ENCODE data around the gene TCF3.
A peak's percentile ranks its signal among the peaks of the same experiment; 100 is the strongest.

Gene TCF3

GRCh38 chr19:1609680-1610474 lies 42.5 kb downstream of the TCF3 start:
- DNase-seq (ENCODE audit: low spot score) = no peak

- DNase-seq (ENCODE audit: low spot score) = no peak
Measured at GRCh38 chr19:1609103-1609396, 43.4 kb downstream of the TCF3 start.

GRCh38 chr19:1608359-1609102 lies 43.9 kb downstream of the TCF3 start:
- no peak for DNase-seq (ENCODE audit: low spot score)

- DNase-seq (ENCODE audit: low spot score) = no peak
Measured at GRCh38 chr19:1606138-1606651, 46.2 kb downstream of the TCF3 start.

GRCh38 chr19:1605236-1606137 lies 46.9 kb downstream of the TCF3 start, which contains the start of gene UQCR11:
UQCR11 (minus strand) TSS chr19:1605462; CDS start chr19:1605409, 53 bp downstream.
- DNase-seq (ENCODE audit: low spot score) = peak; percentile 99

- DNase-seq (ENCODE audit: low spot score) = no peak
Measured at GRCh38 chr19:1602091-1602707, 50.2 kb downstream of the TCF3 start.

- DNase-seq (ENCODE audit: low spot score) = no peak
Measured at GRCh38 chr19:1601613-1602064, 50.8 kb downstream of the TCF3 start.

- DNase-seq (ENCODE audit: low spot score) = no peak
Measured at GRCh38 chr19:1599460-1599846, 53.0 kb downstream of the TCF3 start.

GRCh38 chr19:1598777-1599459 lies 53.5 kb downstream of the TCF3 start:
- DNase-seq (ENCODE audit: low spot score) = no peak

- DNase-seq (ENCODE audit: low spot score) = no peak
Measured at GRCh38 chr19:1593501-1593772, 59.0 kb downstream of the TCF3 start.

GRCh38 chr19:1592755-1593500 lies 59.5 kb downstream of the TCF3 start, which contains the start of gene MBD3:
MBD3 (minus strand) TSS chr19:1592865; CDS start chr19:1592631, 234 bp downstream.
- DNase-seq (ENCODE audit: low spot score) = peak; percentile 97

GRCh38 chr19:1592024-1592754 lies 60.2 kb downstream of the TCF3 start:
- DNase-seq (ENCODE audit: low spot score) = peak; percentile 96

- DNase-seq (ENCODE audit: low spot score) = peak; percentile 60
Measured at GRCh38 chr19:1591421-1592023, 60.9 kb downstream of the TCF3 start.

GRCh38 chr19:1590641-1591397 lies 61.6 kb downstream of the TCF3 start:
- peak; percentile 84 for DNase-seq (ENCODE audit: low spot score)

- DNase-seq (ENCODE audit: low spot score) = no peak
Measured at GRCh38 chr19:1587872-1588271, 64.5 kb downstream of the TCF3 start.

- DNase-seq (ENCODE audit: low spot score) = no peak
Measured at GRCh38 chr19:1585243-1585580, 67.2 kb downstream of the TCF3 start.

- no peak for DNase-seq (ENCODE audit: low spot score)
Measured at GRCh38 chr19:1584500-1585242, 67.7 kb downstream of the TCF3 start.

GRCh38 chr19:1582201-1582600 lies 70.2 kb downstream of the TCF3 start:
- no peak for DNase-seq (ENCODE audit: low spot score)

Measured in HuH-7.5 (cell line).